WTC11 (cell line): ENCODE measurements around the gene REL. TPM values are rescaled to one million over a fixed set of nuclear protein-coding genes. Genes with fewer than 3 reads are reported as not detected.
"Not testable (repeated sequence)": the region's sequence is repeated elsewhere in the genome, so short reads cannot be mapped to it uniquely, and the experiment has no call there.

Experiments
- ATAC-seq: fragments of 200-7000 bp; cut with Tn5 transposase; 2 replicates; pipeline ENCODE4 v1.10.0; 2021; ENCODE audit warnings: mild to moderate bottlenecking, moderate library complexity
- CTCF ChIA-PET: fragments of 300-600 bp; sonication (Branson Sonifier 250); formaldehyde crosslinking; loops from one replicate; lab custom pipeline; 2021; ENCODE audit warnings: antibody characterized with exemption; lab: Charles Lee
- POLR2A ChIA-PET: fragments of 350-600 bp; sonication (Branson Sonifier 250); formaldehyde crosslinking; loops from one replicate; lab custom pipeline; 2021; ENCODE audit warnings: antibody characterized with exemption; lab: Charles Lee
- DNase-seq: peaks from one replicate; pipeline ENCODE4 v3.0.0; 2021; ENCODE audit warnings: low spot score
- H3K27ac Mint-ChIP-seq: 2 replicates; pipeline ENCODE4 v1.8.0; 2021; ENCODE audit warnings: mixed read lengths
- H3K27me3 Mint-ChIP-seq: 2 replicates; pipeline ENCODE4 v1.8.0; 2021; ENCODE audit warnings: low read depth, mild to moderate bottlenecking, moderate library complexity, mixed read lengths
- H3K36me3 Mint-ChIP-seq: 2 replicates; pipeline ENCODE4 v1.8.0; 2021; ENCODE audit warnings: mixed read lengths
- H3K4me1 Mint-ChIP-seq: 2 replicates; pipeline ENCODE4 v1.8.0; 2022; ENCODE audit warnings: mixed read lengths
- H3K4me3 Mint-ChIP-seq: 2 replicates; pipeline ENCODE4 v1.8.0; 2021; ENCODE audit warnings: mild to moderate bottlenecking, moderate library complexity, mixed read lengths
- H3K9me3 Mint-ChIP-seq: 2 replicates; pipeline ENCODE4 v1.8.0; 2021; ENCODE audit warnings: mixed read lengths
- FOXJ3 ChIP-seq: sonication (generic); formaldehyde crosslinking; IDR thresholded peaks from 2 replicates; pipeline ENCODE4 v1.9.0; 2021; ENCODE audit warnings: missing genetic modification reagents, mild to moderate bottlenecking, borderline replicate concordance
- FOXP1 ChIP-seq: sonication (generic); formaldehyde crosslinking; IDR thresholded peaks from 2 replicates; pipeline ENCODE4 v1.8.0; 2022; ENCODE audit warnings: missing genetic modification reagents, mild to moderate bottlenecking, moderate library complexity, borderline replicate concordance
- GABPB1 ChIP-seq: sonication (generic); formaldehyde crosslinking; IDR thresholded peaks from 2 replicates; pipeline ENCODE4 v1.8.1; 2023; ENCODE audit warnings: mild to moderate bottlenecking, missing genetic modification reagents
- MXD4 ChIP-seq: fragments of 250-450 bp; sonication (Bioruptor Pico); IDR thresholded peaks from 2 replicates; pipeline ENCODE4 v1.8.0; 2021; ENCODE audit warnings: mild to moderate bottlenecking, moderate library complexity, borderline replicate concordance
- NFATC4 ChIP-seq: fragments of 250-450 bp; sonication (Bioruptor Pico); IDR thresholded peaks from 2 replicates; pipeline ENCODE4 v1.9.0; 2021; ENCODE audit warnings: mild to moderate bottlenecking
- RORB ChIP-seq: fragments of 250-450 bp; sonication (Bioruptor Pico); IDR thresholded peaks from 2 replicates; pipeline ENCODE4 v1.9.0; 2021; ENCODE audit warnings: mild to moderate bottlenecking
- SMAD4 ChIP-seq: sonication (generic); formaldehyde crosslinking; IDR thresholded peaks from 2 replicates; pipeline ENCODE4 v1.8.0; 2022; ENCODE audit warnings: mild to moderate bottlenecking, missing genetic modification reagents
- SP1 ChIP-seq: sonication (generic); formaldehyde crosslinking; conservative IDR thresholded peaks from 2 replicates; pipeline ENCODE4 v1.8.1; 2022; ENCODE audit warnings: missing genetic modification reagents
- TP53 ChIP-seq: sonication (generic); formaldehyde crosslinking; IDR thresholded peaks from 2 replicates; pipeline ENCODE4 v1.8.1; 2023; ENCODE audit warnings: mild to moderate bottlenecking, missing genetic modification reagents
- ZNF121 ChIP-seq: sonication (generic); formaldehyde crosslinking; IDR thresholded peaks from 2 replicates; pipeline ENCODE4 v1.8.0; 2023; ENCODE audit warnings: missing genetic modification reagents
- ZNF232 ChIP-seq: sonication (generic); formaldehyde crosslinking; IDR thresholded peaks from 2 replicates; pipeline ENCODE4 v1.8.0; 2022; ENCODE audit warnings: mild to moderate bottlenecking, missing genetic modification reagents
- ZNF263 ChIP-seq: sonication (generic); formaldehyde crosslinking; IDR thresholded peaks from 2 replicates; pipeline ENCODE4 v1.8.1; 2022; ENCODE audit warnings: low read depth, mild to moderate bottlenecking, moderate library complexity, missing genetic modification reagents
- ZNF317 ChIP-seq: sonication (generic); formaldehyde crosslinking; IDR thresholded peaks from 2 replicates; pipeline ENCODE4 v1.8.1; 2023; ENCODE audit warnings: low read depth, mild to moderate bottlenecking, moderate library complexity, missing genetic modification reagents, borderline replicate concordance
- total RNA-seq: library from RNA; stranded (reverse); gene quantifications from 3 replicates; pipeline ENCODE4 v1.2.3, GENCODE V29; 2021
- TF ChIP-seq, protein P1 (sequence below): sonication (generic); formaldehyde crosslinking; IDR thresholded peaks from 2 replicates; pipeline ENCODE4 v1.8.1; 2022; ENCODE audit warnings: missing genetic modification reagents, borderline replicate concordance
- TF ChIP-seq, protein P2 (sequence below): fragments of 250-450 bp; sonication (Bioruptor Pico); conservative IDR thresholded peaks from 2 replicates; pipeline ENCODE4 v1.9.0; 2021; ENCODE audit warnings: mild to moderate bottlenecking
- TF ChIP-seq, protein P3 (sequence below): fragments of 200-600 bp; IDR thresholded peaks from 2 replicates; pipeline ENCODE4 v1.8.0; 2022; ENCODE audit warnings: antibody characterized with exemption
- TF ChIP-seq, protein P4 (sequence below): sonication (generic); formaldehyde crosslinking; IDR thresholded peaks from 2 replicates; pipeline ENCODE4 v1.8.0; 2023; ENCODE audit warnings: mild to moderate bottlenecking, missing genetic modification reagents
- TF ChIP-seq, protein P5 (sequence below): fragments of 250-450 bp; sonication (Bioruptor Pico); IDR thresholded peaks from 2 replicates; pipeline ENCODE4 v1.9.0; 2021; ENCODE audit warnings: mild to moderate bottlenecking
- TF ChIP-seq, protein P6 (sequence below): sonication (generic); formaldehyde crosslinking; IDR thresholded peaks from 2 replicates; pipeline ENCODE4 v1.8.0; 2022; ENCODE audit warnings: mild to moderate bottlenecking, missing genetic modification reagents
- TF ChIP-seq, protein P7 (sequence below): fragments of 250-450 bp; sonication (Bioruptor Pico); IDR thresholded peaks from 2 replicates; pipeline ENCODE4 v1.8.0; 2021; ENCODE audit warnings: mild to moderate bottlenecking

REL gene
- total RNA-seq, 1 experiment from 2014 or later, result 8.4 TPM

DNA sequence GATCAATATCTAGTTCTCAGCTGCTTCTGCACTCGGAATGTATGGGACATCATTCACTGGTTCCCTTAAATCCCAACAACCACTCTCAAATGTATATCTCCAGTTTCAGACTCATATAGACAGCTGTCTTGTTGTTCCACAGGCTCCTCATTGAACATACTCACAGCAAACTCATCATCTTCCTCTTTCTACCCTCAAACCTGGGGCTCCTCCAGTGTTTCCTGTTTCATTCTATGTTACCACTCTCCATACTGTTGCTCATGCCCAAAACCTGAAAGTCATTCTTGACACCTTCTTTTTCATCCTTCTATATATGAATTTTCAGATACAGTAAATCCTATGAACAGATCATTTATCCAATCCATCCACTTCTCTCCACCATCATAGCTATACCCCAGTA, 18.7 kb upstream of the REL start (continued):
- TF ChIP-seq, protein P1, sequence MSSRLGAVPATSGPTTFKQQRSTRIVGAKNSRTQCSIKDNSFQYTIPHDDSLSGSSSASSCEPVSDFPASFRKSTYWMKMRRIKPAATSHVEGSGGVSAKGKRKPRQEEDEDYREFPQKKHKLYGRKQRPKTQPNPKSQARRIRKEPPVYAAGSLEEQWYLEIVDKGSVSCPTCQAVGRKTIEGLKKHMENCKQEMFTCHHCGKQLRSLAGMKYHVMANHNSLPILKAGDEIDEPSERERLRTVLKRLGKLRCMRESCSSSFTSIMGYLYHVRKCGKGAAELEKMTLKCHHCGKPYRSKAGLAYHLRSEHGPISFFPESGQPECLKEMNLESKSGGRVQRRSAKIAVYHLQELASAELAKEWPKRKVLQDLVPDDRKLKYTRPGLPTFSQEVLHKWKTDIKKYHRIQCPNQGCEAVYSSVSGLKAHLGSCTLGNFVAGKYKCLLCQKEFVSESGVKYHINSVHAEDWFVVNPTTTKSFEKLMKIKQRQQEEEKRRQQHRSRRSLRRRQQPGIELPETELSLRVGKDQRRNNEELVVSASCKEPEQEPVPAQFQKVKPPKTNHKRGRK (CRISPR knock-in tag), result no peak
- TF ChIP-seq ZNF263 (CRISPR knock-in tag), result no peak
- TF ChIP-seq NFATC4, result no peak
- TF ChIP-seq, all 79 proteins: peak for 0

DNA sequence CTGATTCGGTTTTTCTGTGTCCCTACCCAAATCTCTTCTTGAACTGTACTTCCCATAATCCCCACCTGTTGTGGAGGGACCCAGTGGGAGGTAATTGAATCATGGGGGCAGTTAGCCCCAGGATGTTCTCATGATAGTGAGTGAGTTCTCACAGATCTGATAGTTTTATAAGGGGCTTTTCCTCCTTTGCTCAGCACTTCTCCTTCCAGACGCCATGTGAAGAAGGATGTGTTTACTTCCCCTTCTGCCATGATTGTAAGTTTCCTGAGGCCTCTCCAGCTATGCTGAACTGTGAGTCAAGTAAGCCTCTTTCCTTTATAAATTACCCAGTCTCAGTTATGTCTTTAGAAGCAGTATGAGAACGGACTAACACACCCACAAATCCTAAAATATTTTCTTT, 16.0 kb upstream of the REL start:
- H3K27me3 Mint-ChIP-seq, H3K36me3 Mint-ChIP-seq, H3K27ac Mint-ChIP-seq, H3K4me3 Mint-ChIP-seq, POLR2A ChIA-PET, ATAC-seq, CTCF ChIA-PET, H3K9me3 Mint-ChIP-seq, H3K4me1 Mint-ChIP-seq, DNase-seq: not testable (repeated sequence)

DNA sequence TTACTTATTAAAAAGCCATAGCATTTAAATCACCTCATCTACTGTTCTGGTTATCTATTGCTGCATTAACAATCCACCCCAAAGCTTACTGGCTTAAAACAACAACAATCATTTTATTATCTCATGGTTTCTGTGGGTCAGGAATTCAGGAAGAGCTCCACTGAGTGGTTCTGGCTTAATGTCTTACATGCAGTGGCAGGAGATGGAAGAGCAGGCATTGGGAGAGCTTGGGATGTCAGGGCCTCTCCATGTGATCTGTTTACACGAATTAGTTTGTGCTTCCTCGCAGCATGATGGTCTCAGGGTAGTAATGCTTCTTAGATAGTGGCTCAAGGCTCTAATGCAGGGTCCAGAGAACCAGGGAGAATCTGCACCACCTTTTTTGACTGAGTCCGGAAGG, 14.4 kb upstream of the REL start:
- Mint-ChIP-seq H3K4me1 (no peaks in the 10 kb centered on the region), H3K9me3 (peaks cover 1% of the 10 kb centered on the region), H3K27ac (no peak overlapping the region), H3K4me3 (no peak overlapping the region), H3K36me3 (no peaks in the 10 kb centered on the region), H3K27me3 (no peaks in the 10 kb centered on the region)
- POLR2A ChIA-PET, result no interaction called here
- CTCF ChIA-PET, result no interaction called here
- TF ChIP-seq, protein P2, sequence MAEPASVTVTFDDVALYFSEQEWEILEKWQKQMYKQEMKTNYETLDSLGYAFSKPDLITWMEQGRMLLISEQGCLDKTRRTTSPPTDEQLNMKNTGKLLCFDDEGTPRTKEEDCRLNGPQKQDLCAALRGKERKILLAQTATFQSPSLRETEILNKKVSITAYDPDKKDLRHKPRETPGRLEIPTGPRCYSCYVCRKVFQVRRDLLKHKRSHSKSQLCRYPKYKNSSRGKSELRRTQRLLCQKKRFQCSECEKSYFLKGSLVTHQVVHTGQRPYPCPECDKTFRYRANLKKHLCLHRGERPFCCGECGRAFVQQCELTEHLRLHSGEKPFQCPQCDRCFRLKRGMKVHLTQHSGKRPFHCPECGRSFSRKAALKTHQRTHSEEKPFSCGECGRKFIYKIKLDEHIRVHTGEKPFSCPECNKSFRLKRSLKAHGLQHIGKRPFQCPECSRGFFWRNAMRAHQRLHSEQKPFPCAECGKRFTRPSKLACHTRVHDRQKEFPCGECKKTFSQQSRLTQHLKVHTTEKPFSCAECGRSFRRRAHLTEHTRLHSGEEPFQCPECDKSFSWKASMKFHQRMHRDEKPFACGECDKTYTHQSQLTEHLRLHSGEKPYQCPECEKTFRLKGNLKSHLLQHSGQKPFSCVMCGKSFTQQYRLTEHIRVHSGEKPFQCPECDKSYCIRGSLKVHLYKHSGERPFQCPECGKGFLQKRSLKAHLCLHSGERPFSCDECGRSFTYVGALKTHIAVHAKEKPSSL (CRISPR knock-in tag), result no peak
- no peak for TF ChIP-seq ZNF317 (CRISPR knock-in tag)
- no peak for TF ChIP-seq SP1 (CRISPR knock-in tag)
- TF ChIP-seq, protein P3, sequence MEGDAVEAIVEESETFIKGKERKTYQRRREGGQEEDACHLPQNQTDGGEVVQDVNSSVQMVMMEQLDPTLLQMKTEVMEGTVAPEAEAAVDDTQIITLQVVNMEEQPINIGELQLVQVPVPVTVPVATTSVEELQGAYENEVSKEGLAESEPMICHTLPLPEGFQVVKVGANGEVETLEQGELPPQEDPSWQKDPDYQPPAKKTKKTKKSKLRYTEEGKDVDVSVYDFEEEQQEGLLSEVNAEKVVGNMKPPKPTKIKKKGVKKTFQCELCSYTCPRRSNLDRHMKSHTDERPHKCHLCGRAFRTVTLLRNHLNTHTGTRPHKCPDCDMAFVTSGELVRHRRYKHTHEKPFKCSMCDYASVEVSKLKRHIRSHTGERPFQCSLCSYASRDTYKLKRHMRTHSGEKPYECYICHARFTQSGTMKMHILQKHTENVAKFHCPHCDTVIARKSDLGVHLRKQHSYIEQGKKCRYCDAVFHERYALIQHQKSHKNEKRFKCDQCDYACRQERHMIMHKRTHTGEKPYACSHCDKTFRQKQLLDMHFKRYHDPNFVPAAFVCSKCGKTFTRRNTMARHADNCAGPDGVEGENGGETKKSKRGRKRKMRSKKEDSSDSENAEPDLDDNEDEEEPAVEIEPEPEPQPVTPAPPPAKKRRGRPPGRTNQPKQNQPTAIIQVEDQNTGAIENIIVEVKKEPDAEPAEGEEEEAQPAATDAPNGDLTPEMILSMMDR, result no peak
- no peak for TF ChIP-seq RORB (CRISPR knock-in tag)
- no peak for TF ChIP-seq ZNF232 (CRISPR knock-in tag)
- TF ChIP-seq, protein P4, sequence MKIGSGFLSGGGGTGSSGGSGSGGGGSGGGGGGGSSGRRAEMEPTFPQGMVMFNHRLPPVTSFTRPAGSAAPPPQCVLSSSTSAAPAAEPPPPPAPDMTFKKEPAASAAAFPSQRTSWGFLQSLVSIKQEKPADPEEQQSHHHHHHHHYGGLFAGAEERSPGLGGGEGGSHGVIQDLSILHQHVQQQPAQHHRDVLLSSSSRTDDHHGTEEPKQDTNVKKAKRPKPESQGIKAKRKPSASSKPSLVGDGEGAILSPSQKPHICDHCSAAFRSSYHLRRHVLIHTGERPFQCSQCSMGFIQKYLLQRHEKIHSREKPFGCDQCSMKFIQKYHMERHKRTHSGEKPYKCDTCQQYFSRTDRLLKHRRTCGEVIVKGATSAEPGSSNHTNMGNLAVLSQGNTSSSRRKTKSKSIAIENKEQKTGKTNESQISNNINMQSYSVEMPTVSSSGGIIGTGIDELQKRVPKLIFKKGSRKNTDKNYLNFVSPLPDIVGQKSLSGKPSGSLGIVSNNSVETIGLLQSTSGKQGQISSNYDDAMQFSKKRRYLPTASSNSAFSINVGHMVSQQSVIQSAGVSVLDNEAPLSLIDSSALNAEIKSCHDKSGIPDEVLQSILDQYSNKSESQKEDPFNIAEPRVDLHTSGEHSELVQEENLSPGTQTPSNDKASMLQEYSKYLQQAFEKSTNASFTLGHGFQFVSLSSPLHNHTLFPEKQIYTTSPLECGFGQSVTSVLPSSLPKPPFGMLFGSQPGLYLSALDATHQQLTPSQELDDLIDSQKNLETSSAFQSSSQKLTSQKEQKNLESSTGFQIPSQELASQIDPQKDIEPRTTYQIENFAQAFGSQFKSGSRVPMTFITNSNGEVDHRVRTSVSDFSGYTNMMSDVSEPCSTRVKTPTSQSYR (CRISPR knock-in tag), result no peak
- TF ChIP-seq, protein P5, sequence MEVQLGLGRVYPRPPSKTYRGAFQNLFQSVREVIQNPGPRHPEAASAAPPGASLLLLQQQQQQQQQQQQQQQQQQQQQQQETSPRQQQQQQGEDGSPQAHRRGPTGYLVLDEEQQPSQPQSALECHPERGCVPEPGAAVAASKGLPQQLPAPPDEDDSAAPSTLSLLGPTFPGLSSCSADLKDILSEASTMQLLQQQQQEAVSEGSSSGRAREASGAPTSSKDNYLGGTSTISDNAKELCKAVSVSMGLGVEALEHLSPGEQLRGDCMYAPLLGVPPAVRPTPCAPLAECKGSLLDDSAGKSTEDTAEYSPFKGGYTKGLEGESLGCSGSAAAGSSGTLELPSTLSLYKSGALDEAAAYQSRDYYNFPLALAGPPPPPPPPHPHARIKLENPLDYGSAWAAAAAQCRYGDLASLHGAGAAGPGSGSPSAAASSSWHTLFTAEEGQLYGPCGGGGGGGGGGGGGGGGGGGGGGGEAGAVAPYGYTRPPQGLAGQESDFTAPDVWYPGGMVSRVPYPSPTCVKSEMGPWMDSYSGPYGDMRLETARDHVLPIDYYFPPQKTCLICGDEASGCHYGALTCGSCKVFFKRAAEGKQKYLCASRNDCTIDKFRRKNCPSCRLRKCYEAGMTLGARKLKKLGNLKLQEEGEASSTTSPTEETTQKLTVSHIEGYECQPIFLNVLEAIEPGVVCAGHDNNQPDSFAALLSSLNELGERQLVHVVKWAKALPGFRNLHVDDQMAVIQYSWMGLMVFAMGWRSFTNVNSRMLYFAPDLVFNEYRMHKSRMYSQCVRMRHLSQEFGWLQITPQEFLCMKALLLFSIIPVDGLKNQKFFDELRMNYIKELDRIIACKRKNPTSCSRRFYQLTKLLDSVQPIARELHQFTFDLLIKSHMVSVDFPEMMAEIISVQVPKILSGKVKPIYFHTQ (CRISPR knock-in tag), result no peak
- TF ChIP-seq, protein P6, sequence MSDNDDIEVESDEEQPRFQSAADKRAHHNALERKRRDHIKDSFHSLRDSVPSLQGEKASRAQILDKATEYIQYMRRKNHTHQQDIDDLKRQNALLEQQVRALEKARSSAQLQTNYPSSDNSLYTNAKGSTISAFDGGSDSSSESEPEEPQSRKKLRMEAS (CRISPR knock-in tag), result no peak
- no peak for TF ChIP-seq FOXP1
- no peak for TF ChIP-seq FOXJ3 (CRISPR knock-in tag)
- no peak for TF ChIP-seq GABPB1 (CRISPR knock-in tag)
- no peak for TF ChIP-seq SMAD4 (CRISPR knock-in tag)
- no peak for TF ChIP-seq TP53 (CRISPR knock-in tag)
- TF ChIP-seq ZNF121 (CRISPR knock-in tag), result no peak
- TF ChIP-seq, protein P7, sequence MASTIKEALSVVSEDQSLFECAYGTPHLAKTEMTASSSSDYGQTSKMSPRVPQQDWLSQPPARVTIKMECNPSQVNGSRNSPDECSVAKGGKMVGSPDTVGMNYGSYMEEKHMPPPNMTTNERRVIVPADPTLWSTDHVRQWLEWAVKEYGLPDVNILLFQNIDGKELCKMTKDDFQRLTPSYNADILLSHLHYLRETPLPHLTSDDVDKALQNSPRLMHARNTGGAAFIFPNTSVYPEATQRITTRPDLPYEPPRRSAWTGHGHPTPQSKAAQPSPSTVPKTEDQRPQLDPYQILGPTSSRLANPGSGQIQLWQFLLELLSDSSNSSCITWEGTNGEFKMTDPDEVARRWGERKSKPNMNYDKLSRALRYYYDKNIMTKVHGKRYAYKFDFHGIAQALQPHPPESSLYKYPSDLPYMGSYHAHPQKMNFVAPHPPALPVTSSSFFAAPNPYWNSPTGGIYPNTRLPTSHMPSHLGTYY (CRISPR knock-in tag), result no peak
- no peak for TF ChIP-seq MXD4
- DNase-seq (no peak), ATAC-seq (no peak; the same call in 1 of the 2 replicates)
